Activated CD4-positive, alpha-beta T cell treated with anti-CD3 and anti-CD28 coated beads, Interleukin-2, amount 50 U/mL, for 24 hours (primary cell): Measurements from ENCODE around the gene ZBTB5.
"Not testable (repeated sequence)": the region's sequence is repeated elsewhere in the genome, so short reads cannot be mapped to it uniquely, and the experiment has no call there.

ENCODE experiments used
- DNase-seq, 2 donors: peaks; one replicate each; pipeline ENCODE4 v3.0.0-alpha.2; 2020; ENCODE audit warnings: low read depth in 1 of 2, low spot score in 1 of 2

Gene ZBTB5

GRCh38 chr9:37449862-37450632 is 15.2 kb downstream of the ZBTB5 start:
- no peak for DNase-seq

DNA sequence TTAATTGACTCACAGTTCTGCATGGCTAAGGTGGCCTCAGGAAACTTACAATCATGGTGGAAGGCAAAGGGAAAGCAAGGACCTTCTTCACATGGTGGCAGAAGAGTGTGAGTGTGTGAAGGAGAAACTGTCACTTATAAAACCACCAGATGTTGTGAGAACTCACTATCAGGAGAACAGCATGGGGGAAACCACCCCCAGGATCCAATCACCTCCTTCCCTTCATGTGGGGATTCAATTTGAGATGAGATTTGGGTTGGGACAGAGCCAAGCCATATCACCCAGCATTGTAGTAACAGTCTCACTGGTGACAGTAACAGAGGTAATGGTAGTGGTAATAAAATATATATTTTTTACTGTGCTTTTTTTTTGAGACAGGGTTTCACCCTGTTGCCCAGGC is 18.1 kb downstream of the ZBTB5 start:
- DNase-seq: no peak

DNA sequence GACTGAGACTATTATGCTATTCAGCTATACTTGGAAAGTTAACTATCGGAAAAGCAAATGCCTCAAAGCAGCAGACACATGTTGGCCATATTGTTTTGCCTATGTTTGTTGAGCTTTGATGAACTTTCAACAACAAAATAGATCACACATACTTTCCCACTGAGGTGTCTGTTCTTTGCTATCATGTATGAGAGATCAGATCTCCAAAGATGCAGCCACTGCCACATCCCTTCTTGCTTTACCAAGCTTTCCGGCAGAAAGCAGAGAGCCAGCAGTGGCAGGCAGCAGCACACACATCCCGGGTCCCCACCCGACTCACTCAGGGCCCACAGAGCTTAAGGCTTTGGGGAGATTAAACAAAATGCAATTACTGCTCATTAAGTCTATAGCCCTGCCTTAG is 18.8 kb downstream of the ZBTB5 start:
- DNase-seq: no peak

DNA sequence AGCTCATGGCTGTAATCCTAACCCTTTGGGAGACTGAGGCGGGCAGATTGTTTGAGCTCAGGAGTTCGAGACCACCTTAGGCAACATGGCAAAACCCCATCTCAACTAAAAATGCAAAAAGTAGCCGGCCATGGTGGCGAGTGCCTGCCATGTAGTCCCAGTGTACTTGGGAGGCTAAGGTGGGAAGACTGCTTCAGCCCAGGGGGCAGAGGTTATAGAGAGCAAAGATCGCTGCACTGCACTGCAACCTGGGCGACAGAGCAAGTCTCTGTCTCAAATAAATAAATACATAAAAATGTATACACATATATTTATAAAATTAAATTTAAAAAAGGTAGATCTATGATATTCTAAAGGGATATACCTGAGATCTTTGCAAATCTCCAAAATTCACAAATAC is 19.4 kb downstream of the ZBTB5 start:
- no peak for DNase-seq

DNA sequence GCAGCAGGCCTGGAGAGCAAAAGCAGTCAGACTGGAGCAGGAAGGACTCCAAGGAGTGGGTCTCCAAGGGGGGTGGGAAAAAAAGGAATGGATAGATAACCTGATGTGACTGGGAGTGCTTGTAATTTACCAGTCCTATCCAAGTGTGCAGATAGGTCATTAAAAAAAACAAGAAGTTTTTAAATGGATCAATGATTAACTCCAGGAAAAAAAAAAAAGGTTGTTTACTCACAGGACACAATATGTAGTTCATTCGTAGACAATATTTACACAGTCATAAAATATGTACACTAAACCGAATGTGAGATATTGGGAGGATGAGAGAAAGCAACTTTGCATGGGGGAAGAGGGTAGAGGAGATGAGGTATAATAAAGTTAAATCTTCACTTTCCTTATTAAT is 20.4 kb downstream of the ZBTB5 start:
- DNase-seq: no peak

DNA sequence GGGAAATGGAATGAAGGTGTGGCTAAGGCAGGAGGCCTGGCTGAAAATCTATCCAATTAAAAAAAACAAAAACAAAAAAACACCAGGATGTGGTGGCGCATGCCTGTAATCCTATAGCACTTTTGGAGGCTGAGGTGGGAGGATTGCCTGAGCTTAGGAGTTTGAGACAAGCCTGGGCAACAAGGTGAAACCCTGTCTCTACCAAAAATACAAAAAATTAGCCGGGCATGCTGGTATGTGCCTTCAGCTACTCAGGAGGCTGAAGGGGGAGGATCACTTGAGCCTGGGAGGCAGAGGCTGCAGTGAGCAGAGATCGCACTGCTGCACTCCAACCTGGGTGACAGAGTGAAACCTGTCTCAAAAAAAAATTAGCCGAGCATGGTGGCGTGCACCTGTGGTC is 21.7 kb downstream of the ZBTB5 start:
- DNase-seq: no peak

DNA sequence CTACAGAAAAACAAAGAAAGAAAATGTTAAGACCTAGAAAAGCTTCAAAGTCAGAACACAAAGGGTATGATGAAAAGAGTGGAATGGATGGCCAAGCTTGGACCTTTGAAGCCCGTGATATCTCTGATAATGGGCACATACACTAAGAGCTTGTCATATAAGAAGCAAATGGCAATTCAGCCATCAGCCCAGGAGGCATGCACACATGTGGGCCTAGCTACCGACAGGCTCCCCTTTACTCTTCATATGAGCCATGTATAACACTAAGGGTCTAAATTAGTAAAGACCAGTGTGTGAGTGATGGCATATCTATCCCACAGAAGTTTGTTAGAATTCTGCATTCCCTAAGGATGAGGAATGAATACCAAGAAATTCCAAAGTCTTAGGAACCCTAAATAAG is 22.7 kb downstream of the ZBTB5 start:
- no peak for DNase-seq

DNA sequence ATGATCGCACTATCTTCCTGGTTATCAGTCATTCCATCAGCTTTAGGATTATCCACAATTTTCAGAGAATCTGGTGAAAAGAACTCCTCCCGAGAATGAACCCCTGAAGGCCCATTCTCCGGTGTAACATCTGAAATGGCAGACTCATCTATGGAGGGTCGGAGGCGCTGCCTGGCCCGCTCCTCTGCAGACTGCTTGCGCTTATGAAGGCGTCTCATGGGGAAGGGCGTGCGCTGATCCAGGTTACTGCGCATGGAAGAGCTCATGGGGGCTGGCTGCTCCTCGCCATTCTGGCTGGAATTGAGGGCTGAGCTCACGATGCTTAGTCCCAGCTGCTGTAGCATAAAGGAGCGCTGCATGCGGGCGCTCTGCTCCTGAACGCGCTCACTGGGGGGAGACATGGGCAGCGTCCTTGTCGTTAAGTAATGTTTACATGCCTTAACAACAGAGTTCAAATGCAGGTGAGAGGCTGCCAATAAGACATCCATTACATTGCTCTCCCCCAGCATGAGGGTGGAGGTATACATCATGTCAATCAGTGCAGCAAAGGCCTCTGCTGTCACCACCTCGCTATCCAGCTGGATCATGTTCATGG is 23.4 kb downstream of the ZBTB5 start:
- no peak for DNase-seq

DNA sequence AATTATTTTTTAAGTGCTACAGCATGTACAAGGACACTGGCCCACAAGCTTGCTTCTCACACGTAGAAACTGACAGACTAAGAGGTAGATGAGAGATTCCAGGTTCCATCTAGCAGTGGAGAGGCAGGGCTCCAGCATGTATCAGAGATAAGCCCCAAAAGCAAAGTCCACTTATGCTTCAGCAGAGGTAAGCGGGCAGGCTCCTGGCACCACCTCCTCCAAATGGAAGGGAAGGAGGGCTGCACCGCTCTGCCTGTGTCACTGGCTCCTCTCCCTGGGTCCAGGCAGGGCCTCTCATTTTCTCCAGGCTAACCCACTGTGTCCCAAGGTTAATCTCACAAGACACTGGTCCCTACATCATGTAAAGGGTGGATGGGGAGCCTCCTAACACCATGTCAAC is 26.9 kb downstream of the ZBTB5 start:
- no peak for DNase-seq

DNA sequence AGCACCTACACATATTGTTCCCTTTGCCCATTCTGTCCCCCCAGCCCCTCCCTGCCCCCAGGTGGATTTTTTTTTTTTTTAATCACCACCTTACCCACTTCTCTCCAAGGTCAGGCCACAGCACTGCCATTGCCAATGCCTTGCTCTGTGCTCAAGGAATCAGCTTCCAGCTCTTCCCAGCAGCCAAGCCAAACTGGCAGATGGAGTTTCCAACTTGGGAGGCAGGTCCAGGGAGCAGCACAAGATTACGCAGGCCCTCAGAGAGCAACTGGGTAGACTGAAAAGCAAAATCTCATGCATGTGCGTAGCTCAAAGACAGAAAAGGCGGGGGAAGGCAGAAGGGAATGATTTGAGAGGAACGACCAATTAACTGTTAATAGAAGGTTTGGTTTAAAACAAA is 27.6 kb downstream of the ZBTB5 start:
- DNase-seq: no peak

DNA sequence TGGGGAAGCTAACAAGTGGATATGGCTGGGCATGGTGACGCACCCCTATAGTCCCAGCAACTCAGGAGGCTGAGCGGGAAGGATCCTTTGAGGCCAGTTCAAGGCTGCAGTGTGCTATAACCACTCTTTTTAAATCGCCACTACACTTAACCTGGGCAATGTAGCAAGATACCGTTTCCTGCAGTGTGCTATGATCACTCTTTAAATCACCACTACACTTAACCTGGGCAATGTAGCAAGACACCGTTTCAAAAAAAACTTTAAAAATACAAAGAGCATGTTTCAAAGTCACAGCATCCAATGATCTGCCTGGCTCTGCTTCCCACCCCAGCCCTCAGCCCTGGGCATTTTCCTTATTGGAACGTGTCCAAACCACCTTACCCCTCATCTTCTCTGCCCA is 28.2 kb downstream of the ZBTB5 start:
- no peak for DNase-seq

DNA sequence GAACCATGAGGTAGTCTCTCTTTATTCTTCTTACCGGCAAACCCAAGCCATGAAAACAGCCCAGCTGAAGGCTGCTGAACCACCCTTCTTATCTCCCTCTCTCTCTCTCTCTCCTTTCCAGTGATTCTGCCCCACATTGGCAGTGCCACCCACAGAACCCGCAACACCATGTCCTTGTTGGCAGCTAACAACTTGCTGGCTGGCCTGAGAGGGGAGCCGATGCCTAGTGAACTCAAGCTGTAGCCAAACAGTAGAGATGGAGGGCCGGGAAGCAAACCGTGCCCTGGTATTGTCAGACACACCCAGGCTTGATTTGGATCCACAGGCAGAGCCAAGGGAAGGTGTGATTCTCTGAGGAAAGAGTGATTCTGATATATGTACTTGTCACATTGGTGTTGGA is 28.7 kb downstream of the ZBTB5 start:
- no peak for DNase-seq

DNA sequence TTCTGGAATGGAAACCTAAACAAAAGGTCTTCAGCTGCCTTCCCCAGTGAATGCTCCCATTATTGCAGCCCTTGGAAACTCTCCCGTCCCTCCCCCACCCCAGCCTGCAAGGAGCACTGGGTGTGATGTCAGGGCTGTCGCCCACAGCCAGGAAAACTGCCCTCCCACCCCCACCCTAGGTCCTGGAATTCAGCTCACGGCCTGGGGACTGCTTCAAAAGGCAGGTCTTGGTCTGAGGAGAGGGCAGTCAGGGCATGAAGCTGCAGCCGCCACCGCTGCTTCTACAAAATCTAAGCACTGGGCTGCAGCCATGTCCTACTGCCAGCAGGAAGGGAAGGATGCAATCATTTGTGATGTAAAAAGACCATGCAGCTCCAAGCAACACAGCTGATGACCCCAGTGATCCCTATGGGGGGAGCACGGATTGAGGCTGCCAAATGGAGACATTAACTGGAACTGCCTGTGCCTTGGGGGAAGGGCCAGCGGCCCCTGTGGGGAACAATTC is 31.3 kb downstream of the ZBTB5 start:
- DNase-seq: no peak

DNA sequence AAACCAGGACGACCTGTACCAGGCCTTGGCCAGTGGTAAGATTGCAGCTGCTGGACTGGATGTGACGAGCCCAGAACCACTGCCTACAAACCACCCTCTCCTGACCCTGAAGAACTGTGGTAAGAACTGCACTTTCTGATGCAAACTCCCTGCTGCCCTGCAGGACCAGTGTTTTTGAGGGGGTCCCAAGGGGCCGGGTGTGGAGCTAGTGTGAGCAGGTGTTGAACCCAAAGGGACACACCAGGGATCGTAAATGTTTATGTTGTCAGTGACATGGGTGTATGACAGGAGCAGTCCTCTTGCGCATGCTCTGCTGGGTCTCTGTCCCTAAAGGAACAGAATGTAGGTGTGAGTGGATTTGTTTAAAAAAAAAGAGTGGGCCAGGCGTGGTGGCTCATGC is 33.2 kb downstream of the ZBTB5 start:
- DNase-seq: no peak

DNA sequence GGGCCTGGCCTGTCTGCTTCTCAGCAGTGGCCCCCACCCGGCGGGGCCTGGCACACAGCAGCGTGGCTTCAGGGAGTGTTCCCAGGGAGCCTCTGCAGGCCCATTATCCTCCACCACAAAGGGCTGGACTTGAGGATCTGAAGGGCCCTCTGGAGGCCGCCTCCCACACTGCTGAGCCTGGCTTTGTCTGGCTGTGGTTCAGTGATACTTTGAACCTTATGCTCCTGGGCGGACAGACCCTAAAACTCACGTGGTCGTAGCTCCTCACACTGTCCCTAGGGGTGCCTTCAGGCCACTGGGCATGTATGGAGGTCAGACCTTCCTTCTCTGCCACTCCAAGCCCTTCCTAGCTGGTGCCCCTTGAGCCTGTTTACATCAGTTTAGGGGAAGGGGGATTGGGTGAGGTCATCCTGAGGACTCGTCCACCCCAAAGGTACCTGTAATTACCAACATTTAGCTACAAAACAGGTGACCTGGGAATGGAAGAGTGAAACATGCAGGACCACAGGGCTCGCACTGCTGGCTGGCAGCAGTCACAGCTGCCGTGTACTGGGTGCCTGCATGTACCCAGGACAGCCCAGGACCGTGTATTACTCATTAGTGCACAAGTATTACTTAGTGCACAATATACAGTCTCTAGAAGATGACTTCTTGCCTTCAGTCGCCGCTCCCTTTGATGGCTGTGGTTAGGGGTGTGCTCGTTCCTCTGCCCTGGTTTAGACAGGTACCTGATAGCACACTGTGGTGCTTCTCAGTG is 34.2 kb downstream of the ZBTB5 start:
- DNase-seq: no peak

DNA sequence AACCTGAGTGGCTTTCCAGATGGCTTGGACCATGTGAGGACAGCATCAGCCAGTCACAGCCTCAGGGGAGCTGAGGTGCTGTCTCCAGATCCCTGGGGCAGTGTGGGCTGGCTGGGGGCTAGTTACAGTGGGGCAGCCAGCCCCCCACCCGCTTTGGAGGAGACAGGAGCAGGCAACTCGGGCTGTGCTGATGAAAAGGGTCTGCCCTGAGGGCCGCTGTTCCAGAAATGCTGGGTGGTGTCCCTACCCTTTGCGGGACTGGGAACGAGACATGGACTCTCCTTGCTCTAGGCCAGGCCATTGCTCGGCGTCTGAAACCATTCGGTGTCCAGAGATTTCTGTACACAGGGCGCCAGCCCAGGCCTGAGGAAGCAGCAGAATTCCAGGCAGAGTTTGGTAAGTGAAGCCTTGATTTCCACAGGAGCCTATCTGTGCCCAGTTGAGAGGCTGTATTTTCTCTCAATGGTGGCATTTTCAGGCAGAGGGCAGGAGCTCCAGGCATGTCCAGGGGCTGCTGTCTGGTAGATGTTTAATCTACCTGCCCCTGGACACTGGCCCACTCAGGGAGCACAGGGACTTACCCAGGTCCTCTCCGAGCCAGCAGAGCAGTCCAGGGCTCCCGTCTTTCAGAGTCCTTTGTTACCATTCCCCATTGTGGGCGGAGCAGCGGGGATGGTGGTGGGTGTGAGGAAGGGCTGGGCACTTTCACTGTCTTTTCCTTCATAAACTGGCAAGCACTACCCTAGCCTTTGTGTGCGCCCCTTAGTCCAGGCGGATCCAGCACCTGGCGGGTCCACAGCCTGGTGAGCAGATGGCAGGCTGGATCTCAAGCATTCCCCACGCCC is 35.6 kb downstream of the ZBTB5 start:
- DNase-seq: no peak

DNA sequence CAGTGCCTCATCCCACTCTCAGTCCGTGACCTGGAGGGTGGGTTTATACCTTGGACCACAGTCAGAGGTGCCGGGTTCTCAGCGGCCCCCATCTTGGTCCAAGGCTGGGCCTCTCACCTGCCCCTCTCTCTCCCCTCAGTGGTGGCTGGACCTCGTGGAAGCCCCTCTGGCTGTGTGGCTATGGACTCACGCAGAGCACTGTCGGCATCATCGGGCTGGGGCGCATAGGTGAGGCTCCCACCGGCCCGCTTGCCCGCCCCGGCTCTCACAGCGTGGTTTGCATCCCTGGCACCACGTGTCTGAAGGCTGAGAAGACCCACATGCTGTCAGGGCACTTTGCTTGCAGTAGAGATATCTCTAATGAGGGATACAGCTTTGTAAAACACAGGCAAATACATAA is 36.9 kb downstream of the ZBTB5 start:
- DNase-seq: no peak

DNA sequence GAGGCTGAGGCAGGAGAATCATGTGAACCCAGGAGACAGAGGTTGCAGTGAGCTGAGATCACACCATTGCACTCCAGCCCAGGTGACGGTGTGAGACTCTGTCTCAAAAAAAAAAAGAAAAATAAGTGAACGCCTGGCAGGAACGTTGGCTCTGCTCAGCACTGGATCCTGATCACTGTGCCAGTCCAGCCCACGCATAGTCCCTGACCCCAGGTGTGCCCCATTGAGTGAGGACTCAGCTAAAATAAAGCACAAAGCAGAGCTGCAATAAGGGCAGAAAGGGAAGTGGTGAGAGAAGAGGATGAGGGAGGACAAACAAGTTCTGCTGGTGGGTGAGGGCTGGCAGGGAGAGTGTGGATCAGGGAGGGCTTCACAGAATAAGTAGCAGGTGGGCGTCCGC is 38.4 kb downstream of the ZBTB5 start:
- no peak for DNase-seq

- not testable (repeated sequence) for DNase-seq
Measured at GRCh38 chr9:37426431-37426830, 38.8 kb downstream of the ZBTB5 start.

- no peak for DNase-seq
Measured at GRCh38 chr9:37425298-37425752, 39.9 kb downstream of the ZBTB5 start.

GRCh38 chr9:37424686-37425297 is 40.5 kb downstream of the ZBTB5 start:
- DNase-seq: no peak
